Caco-2 (cell line): ENCODE data around the gene DHH. TPM values are rescaled to one million over a fixed set of nuclear protein-coding genes. Genes with fewer than 3 reads are reported as not detected.
A peak's percentile ranks its signal among the peaks of the same experiment; 100 is the strongest.

ENCODE experiments used
- BruUV-seq: library from RNA; stranded (reverse); fragments of 400-500 nt; replicated peaks from 2 replicates; lab custom pipeline; 2021; lab: Mats Ljungman, UMichigan
- CTCF ChIA-PET: fragments of 300-600 bp; sonication (Branson Sonifier 250); formaldehyde crosslinking; loops from one replicate; lab custom pipeline; 2022; ENCODE audit warnings: antibody characterized with exemption; lab: Charles Lee
- POLR2A ChIA-PET: fragments of 300-600 bp; sonication (Branson Sonifier 250); formaldehyde crosslinking; loops from one replicate; lab custom pipeline; 2022; ENCODE audit warnings: antibody characterized with exemption; lab: Charles Lee
- DNase-seq, 2 experiments: peaks; one replicate each; pipeline versions ENCODE4 v3.0.0 to v3.0.0-alpha.2; 2020 to 2022
- H3K27me3 ChIP-seq: replicated peaks from 2 replicates; pipeline ENCODE4 v1.6.0; 2011; ENCODE audit warnings: low read length; ENCODE audit not compliant: control insufficient read depth, insufficient read depth
- H3K36me3 ChIP-seq: 2 replicates; pipeline ENCODE4 v1.5.1; 2011; ENCODE audit warnings: low read length; ENCODE audit not compliant: control insufficient read depth, insufficient read depth
- H3K4me1 ChIP-seq: fragments of 250-450 bp; sonication (Bioruptor Pico); 2 replicates; pipeline ENCODE4 v1.5.1; 2020; ENCODE audit warnings: mild to moderate bottlenecking
- H3K4me3 ChIP-seq: 2 replicates; pipeline ENCODE4 v1.5.1; 2011; ENCODE audit warnings: low read depth, mild to moderate bottlenecking, control low read depth, low read length
- H3K9me3 ChIP-seq: fragments of 250-450 bp; sonication (Bioruptor Pico); 2 replicates; pipeline ENCODE4 v1.5.1; 2020; ENCODE audit warnings: mild to moderate bottlenecking, moderate library complexity
- H3K27ac Mint-ChIP-seq: one replicate; pipeline ENCODE4 v1.8.0; 2022; ENCODE audit warnings: mixed read lengths; ENCODE audit not compliant: unreplicated experiment
- H3K27me3 Mint-ChIP-seq: one replicate; pipeline ENCODE4 v1.8.0; 2022; ENCODE audit warnings: mixed read lengths; ENCODE audit not compliant: insufficient read depth, unreplicated experiment
- H3K36me3 Mint-ChIP-seq: one replicate; pipeline ENCODE4 v1.8.0; 2022; ENCODE audit warnings: mild to moderate bottlenecking, mixed read lengths; ENCODE audit not compliant: insufficient read depth, unreplicated experiment
- H3K4me1 Mint-ChIP-seq: one replicate; pipeline ENCODE4 v1.8.0; 2022; ENCODE audit warnings: low read depth, mixed read lengths; ENCODE audit not compliant: unreplicated experiment
- H3K4me3 Mint-ChIP-seq: one replicate; pipeline ENCODE4 v1.8.0; 2022; ENCODE audit warnings: mild to moderate bottlenecking, moderate library complexity, mixed read lengths; ENCODE audit not compliant: unreplicated experiment
- H3K9me3 Mint-ChIP-seq: one replicate; pipeline ENCODE4 v1.8.0; 2022; ENCODE audit warnings: mixed read lengths; ENCODE audit not compliant: unreplicated experiment
- CTCF ChIP-seq, 2 experiments: fragments of 200-600 bp in 1 of 2; IDR thresholded peaks; 1 replicate in 1 of 2; 2 replicates in 1 of 2; pipeline versions ENCODE4 v1.5.1 to v1.8.0; 2011 to 2022; ENCODE audit warnings: antibody characterized with exemption in 1 of 2, control low read depth in 1 of 2, inconsistent platforms in 1 of 2, low read depth in 1 of 2, low read length in 1 of 2, mild to moderate bottlenecking in 1 of 2, moderate library complexity in 1 of 2; ENCODE audit not compliant: insufficient read depth in 1 of 2, severe bottlenecking in 1 of 2, unreplicated experiment in 1 of 2
- intact Hi-C: fragments of 100-400 bp; cut with micrococcal nuclease; formaldehyde crosslinking; loops from one replicate; pipeline ENCODE4 v1.10.0; 2022; ENCODE audit not compliant: unreplicated experiment
- total RNA-seq: library from RNA; stranded (reverse); gene quantifications from 2 replicates; pipeline ENCODE4 v1.2.3, GENCODE V29; 2022

DHH gene
- total RNA-seq, 1 experiment from 2014 or later = 0.16 TPM

- peaks cover 13% of the 10 kb centered on the region for H3K36me3 Mint-ChIP-seq
- no peaks in the 10 kb centered on the region for H3K9me3 Mint-ChIP-seq
- no peak overlapping the region for H3K27ac Mint-ChIP-seq
- no peak overlapping the region for H3K4me3 ChIP-seq
- no peaks in the 10 kb centered on the region for H3K4me1 ChIP-seq
- intact Hi-C loops = loop anchor here (1.0 kb wide), 4 partner anchors 11 to 57 kb away; partner anchors contain the start of gene LMBR1L
- H3K27me3 Mint-ChIP-seq = no peaks in the 10 kb centered on the region
- DNase-seq = peak; percentile 77 to 81
- peak; percentile 77 to 78 for TF ChIP-seq CTCF (IDR thresholded peaks at IDR 0.05; ENCODE audit: insufficient read depth in 1 of 2, low read depth in 1 of 2, low read length in 1 of 2, severe bottlenecking in 1 of 2, unreplicated experiment in 1 of 2)
- no peaks in the 10 kb centered on the region for H3K27me3 ChIP-seq
- ChIA-PET POLR2A (interaction anchor here (0.6 to 1.8 kb wide), 6 partner anchors 10 to 620 kb away, joined by 3 to 7 read pairs (median 4); partner anchors contain the start of genes LMBR1L and TUBA1B), CTCF (interaction anchor here (0.5 to 1.8 kb wide), 22 partner anchors 10 to 246 kb away, joined by 3 to 81 read pairs (median 5); partner anchors contain the start of genes LMBR1L, RHEBL1, TROAP and TUBA1B)
- no peaks in the 10 kb centered on the region for H3K36me3 ChIP-seq
- BruUV-seq = no TSS peak
- no peak overlapping the region for H3K4me3 Mint-ChIP-seq
- H3K9me3 ChIP-seq = no peaks in the 10 kb centered on the region
- no peaks in the 10 kb centered on the region for H3K4me1 Mint-ChIP-seq
Measured at GRCh38 chr12:49121047-49121696, 26.6 kb upstream of the DHH start.

- CTCF ChIA-PET = interaction anchor here (0.6 to 4.4 kb wide), 18 partner anchors 10 to 258 kb away, joined by 3 to 47 read pairs (median 5); partner anchors contain the start of genes DHH, RHEBL1 and TUBA1B
- H3K4me3 ChIP-seq = peak overlapping the region; percentile 35
Measured at GRCh38 chr12:49111206-49111605, 16.6 kb upstream of the DHH start.

More at GRCh38 chr12:49111206-49111605, 16.6 kb upstream of the DHH start:
- POLR2A ChIA-PET = interaction anchor here (0.5 to 1.9 kb wide), 5 partner anchors 10 to 195 kb away, joined by 3 to 24 read pairs (median 4); partner anchors contain the start of gene TUBA1B
- Histone ChIP-seq H3K36me3 (no peaks in the 10 kb centered on the region), H3K9me3 (0 out of 2 replicates have a peak, but pooled peaks cover 6% of the 10 kb centered on the region), H3K4me1 (peaks cover 14% of the 10 kb centered on the region), H3K27me3 (no peaks in the 10 kb centered on the region)
- no TSS peak for BruUV-seq
- H3K27ac Mint-ChIP-seq = peak overlapping the region; percentile 89
- no peaks in the 10 kb centered on the region for H3K9me3 Mint-ChIP-seq
- H3K4me3 Mint-ChIP-seq = peak overlapping the region; percentile 97
- no peak for DNase-seq
- intact Hi-C loops = loop anchor here (2.0 kb wide), 1 partner anchor 16 kb away; the partner anchor contains the start of gene DHH
- H3K36me3 Mint-ChIP-seq = peaks cover 8% of the 10 kb centered on the region
- H3K4me1 Mint-ChIP-seq = peaks cover 18% of the 10 kb centered on the region
- TF ChIP-seq CTCF (IDR thresholded peaks at IDR 0.05; ENCODE audit: insufficient read depth in 1 of 2, low read depth in 1 of 2, low read length in 1 of 2, severe bottlenecking in 1 of 2, unreplicated experiment in 1 of 2) = no peak
- no peaks in the 10 kb centered on the region for H3K27me3 Mint-ChIP-seq
